SK-N-SH treated with all-trans-retinoic acid at 6 μM for 48 hours (cell line): Measurements from ENCODE around the gene CSNK2B.
A peak's percentile ranks its signal among the peaks of the same experiment; 100 is the strongest.

Experiments used
- ATAC-seq: fragments of 200-7000 bp; cut with Tn5 transposase; 3 replicates; pipeline ENCODE4 v1.9.1; 2020; ENCODE audit warnings: mild to moderate bottlenecking, moderate library complexity
- BACH2 ChIP-seq: fragments of 250-450 bp; sonication (Bioruptor Pico); IDR thresholded peaks from 2 replicates; pipeline ENCODE4 v1.9.0; 2021; ENCODE audit warnings: mild to moderate bottlenecking, borderline replicate concordance
- CREB5 ChIP-seq: fragments of 250-450 bp; sonication (Bioruptor Pico); IDR thresholded peaks from 2 replicates; pipeline ENCODE4 v1.5.1; 2020; ENCODE audit warnings: low read depth, mild to moderate bottlenecking, moderate library complexity
- CSDC2 ChIP-seq: fragments of 250-450 bp; sonication (Bioruptor Pico); IDR thresholded peaks from 2 replicates; pipeline ENCODE4 v1.5.0; 2020; ENCODE audit warnings: mild to moderate bottlenecking, moderate library complexity
- ESRRG ChIP-seq: fragments of 250-450 bp; sonication (Bioruptor Pico); IDR thresholded peaks from 2 replicates; pipeline ENCODE4 v1.6.1; 2021; ENCODE audit warnings: mild to moderate bottlenecking
- GLIS3 ChIP-seq: fragments of 250-450 bp; sonication (Bioruptor Pico); IDR thresholded peaks from 2 replicates; pipeline ENCODE4 v1.5.0; 2020; ENCODE audit warnings: mild to moderate bottlenecking, moderate library complexity
- ISL1 ChIP-seq: fragments of 250-450 bp; sonication (Bioruptor Pico); IDR thresholded peaks from 2 replicates; pipeline ENCODE4 v2.1.2; 2022; ENCODE audit warnings: mild to moderate bottlenecking, moderate library complexity
- OSR1 ChIP-seq: fragments of 250-450 bp; sonication (Bioruptor Pico); IDR thresholded peaks from 2 replicates; pipeline ENCODE4 v1.8.0; 2022; ENCODE audit warnings: moderate library complexity, mild to moderate bottlenecking, inconsistent platforms
- POU6F1 ChIP-seq: fragments of 250-450 bp; sonication (Bioruptor Pico); IDR thresholded peaks from 2 replicates; pipeline ENCODE4 v1.8.0; 2021; ENCODE audit warnings: low read depth, mild to moderate bottlenecking, moderate library complexity, borderline replicate concordance
- PPARA ChIP-seq: fragments of 250-450 bp; sonication (Bioruptor Pico); IDR thresholded peaks from 2 replicates; pipeline ENCODE4 v1.5.0; 2020; ENCODE audit warnings: mild to moderate bottlenecking, borderline replicate concordance
- RARB ChIP-seq: fragments of 250-450 bp; sonication (Bioruptor Pico); IDR thresholded peaks from 2 replicates; pipeline ENCODE4 v1.8.0; 2021; ENCODE audit warnings: mild to moderate bottlenecking, moderate library complexity
- SNAI2 ChIP-seq: fragments of 250-450 bp; sonication (Bioruptor Pico); IDR thresholded peaks from 2 replicates; pipeline ENCODE4 v1.5.0; 2020; ENCODE audit warnings: mild to moderate bottlenecking, moderate library complexity
- TCF4 ChIP-seq: fragments of 250-450 bp; sonication (Bioruptor Pico); IDR thresholded peaks from 2 replicates; pipeline ENCODE4 v1.8.0; 2021; ENCODE audit warnings: mild to moderate bottlenecking, moderate library complexity, borderline replicate concordance
- TOX ChIP-seq: fragments of 250-450 bp; sonication (Bioruptor Pico); IDR thresholded peaks from 2 replicates; pipeline ENCODE4 v1.8.0; 2021; ENCODE audit warnings: mild to moderate bottlenecking, moderate library complexity, borderline replicate concordance
- TSHZ2 ChIP-seq: fragments of 250-450 bp; sonication (Bioruptor Pico); IDR thresholded peaks from 2 replicates; pipeline ENCODE4 v1.5.0; 2020; ENCODE audit warnings: mild to moderate bottlenecking, moderate library complexity
- ZC3H10 ChIP-seq: fragments of 250-450 bp; sonication (Bioruptor Pico); IDR thresholded peaks from 2 replicates; pipeline ENCODE4 v1.5.1; 2021; ENCODE audit warnings: mild to moderate bottlenecking, moderate library complexity
- ZFP3 ChIP-seq: fragments of 250-450 bp; sonication (Bioruptor Pico); IDR thresholded peaks from 2 replicates; pipeline ENCODE4 v1.5.0; 2020; ENCODE audit warnings: mild to moderate bottlenecking, moderate library complexity
- ZFP30 ChIP-seq: fragments of 450-650 bp; formaldehyde crosslinking; IDR thresholded peaks from 2 replicates; pipeline ENCODE4 v1.5.0; 2022; ENCODE audit warnings: mild to moderate bottlenecking, moderate library complexity
- ZNF8 ChIP-seq: fragments of 450-650 bp; formaldehyde crosslinking; IDR thresholded peaks from 2 replicates; pipeline ENCODE4 v1.5.0; 2020; ENCODE audit warnings: mild to moderate bottlenecking, moderate library complexity

Gene CSNK2B

GRCh38 chr6:31687321-31687720 lies 21.4 kb downstream of the CSNK2B start:
- TF ChIP-seq ESRRG (CRISPR knock-in tag): no peak
- no peak for TF ChIP-seq TOX (CRISPR knock-in tag)
- TF ChIP-seq, all 23 proteins: peak for 0
- no peak for ATAC-seq

- no peak for ATAC-seq
- TF ChIP-seq OSR1 (CRISPR knock-in tag): no peak
- no peak for TF ChIP-seq SNAI2
- TF ChIP-seq PPARA: no peak
- TF ChIP-seq GLIS3 (CRISPR knock-in tag): no peak
- TF ChIP-seq CSDC2: no peak
- no peak for TF ChIP-seq POU6F1 (CRISPR knock-in tag)
These were observed 22.2 kb downstream of the CSNK2B start for GRCh38 chr6:31687860-31688693.

- peak; percentile 73 for ATAC-seq
These were observed 23.6 kb downstream of the CSNK2B start for GRCh38 chr6:31689249-31690110.

More at GRCh38 chr6:31689249-31690110, 23.6 kb downstream of the CSNK2B start:
- TF ChIP-seq TCF4 (CRISPR knock-in tag): no peak
- TF ChIP-seq RARB (CRISPR knock-in tag): no peak
- TF ChIP-seq CSDC2: no peak
- TF ChIP-seq TSHZ2: no peak
- TF ChIP-seq ZNF8 (CRISPR knock-in tag): no peak
- no peak for TF ChIP-seq POU6F1 (CRISPR knock-in tag)
- no peak for TF ChIP-seq ESRRG (CRISPR knock-in tag)
- no peak for TF ChIP-seq TOX (CRISPR knock-in tag)
- TF ChIP-seq CREB5: no peak
- no peak for TF ChIP-seq ZFP30 (CRISPR knock-in tag)
- TF ChIP-seq ZC3H10: no peak
- TF ChIP-seq GLIS3 (CRISPR knock-in tag): no peak
- no peak for TF ChIP-seq ISL1 (CRISPR knock-in tag)
- no peak for TF ChIP-seq BACH2 (CRISPR knock-in tag)
- no peak for TF ChIP-seq ZFP3 (CRISPR knock-in tag)
